H1 (cell line): ENCODE measurements around the gene TRIM21. TPM values are rescaled to one million over a fixed set of nuclear protein-coding genes. Genes with fewer than 3 reads are reported as not detected.

Experiments
- CTCF ChIA-PET: fragments of 300-600 bp; sonication (Branson Sonifier 250); formaldehyde crosslinking; loops from one replicate; lab custom pipeline; 2021; ENCODE audit not compliant: partially characterized antibody; lab: Charles Lee
- POLR2A ChIA-PET: fragments of 300-600 bp; sonication (Branson Sonifier 250); formaldehyde crosslinking; loops from one replicate; lab custom pipeline; 2021; ENCODE audit warnings: inconsistent platforms; ENCODE audit not compliant: partially characterized antibody; lab: Charles Lee
- DNase-seq, 2 experiments: peaks; one replicate each; pipeline versions ENCODE4 v3.0.0 to v3.0.0-alpha.2; 2010 to 2022; ENCODE audit warnings: low spot score in 2 of 2, low read depth in 1 of 2, mixed read lengths in 1 of 2
- FAIRE-seq: peaks from 2 replicates; lab custom pipeline; 2011; peaks lifted over from hg19 to GRCh38; lab: Jason Lieb, UNC
- H2AFZ ChIP-seq: 2 replicates; pipeline ENCODE4 v1.8.1; 2012; ENCODE audit warnings: low read length, inconsistent platforms
- H2AK5ac ChIP-seq: 2 replicates; pipeline ENCODE4 v1.6.1; 2013; ENCODE audit warnings: low read depth, low read length
- H2BK120ac ChIP-seq: replicated peaks from 2 replicates; pipeline ENCODE3; 2013; ENCODE audit warnings: low read depth, low read length, inconsistent platforms
- H2BK12ac ChIP-seq: 2 replicates; pipeline ENCODE4 v1.6.1; 2013; ENCODE audit warnings: low read depth, low read length
- H2BK15ac ChIP-seq: 2 replicates; pipeline ENCODE4 v1.6.1; 2013; ENCODE audit warnings: low read length
- H2BK20ac ChIP-seq: 2 replicates; pipeline ENCODE4 v1.6.1; 2013; ENCODE audit warnings: low read length
- H2BK5ac ChIP-seq: 2 replicates; pipeline ENCODE4 v1.6.1; 2013; ENCODE audit warnings: low read depth, low read length
- H3K14ac ChIP-seq: 2 replicates; pipeline ENCODE4 v1.6.1; 2013; ENCODE audit warnings: inconsistent platforms; ENCODE audit not compliant: insufficient read length
- H3K18ac ChIP-seq: 2 replicates; pipeline ENCODE4 v1.6.1; 2013; ENCODE audit warnings: low read length; ENCODE audit errors: extremely low read depth
- H3K23ac ChIP-seq: 2 replicates; pipeline ENCODE4 v1.6.1; 2013; ENCODE audit warnings: inconsistent platforms; ENCODE audit not compliant: insufficient read length
- H3K23me2 ChIP-seq: 2 replicates; pipeline ENCODE4 v1.6.1; 2013; ENCODE audit warnings: low read depth, low read length
- H3K27ac ChIP-seq: 2 replicates; pipeline ENCODE4 v1.6.1; 2011; ENCODE audit warnings: low read depth, low read length, inconsistent platforms
- H3K27me3 ChIP-seq, 4 experiments: replicated peaks in 1 of 4; 1 replicate in 1 of 4; 2 replicates in 3 of 4; pipeline versions ENCODE4 v1.6.1 to v1.8.1; 2011 to 2013; ENCODE audit warnings: low read length in 3 of 4, mild to moderate bottlenecking in 3 of 4, inconsistent platforms in 2 of 4, mixed read lengths in 2 of 4, moderate library complexity in 1 of 4; ENCODE audit not compliant: control insufficient read depth in 3 of 4, insufficient read depth in 3 of 4; ENCODE audit errors: extremely low read depth in 1 of 4
- H3K36me3 ChIP-seq, 4 experiments: 2 replicates each; pipeline versions ENCODE4 v1.6.1 to v1.8.1; 2011 to 2013; ENCODE audit warnings: mild to moderate bottlenecking in 4 of 4, low read length in 3 of 4, moderate library complexity in 2 of 4, control low read depth in 1 of 4, inconsistent platforms in 1 of 4; ENCODE audit not compliant: insufficient read depth in 4 of 4, control insufficient read depth in 2 of 4
- H3K4ac ChIP-seq: replicated peaks from 2 replicates; pipeline ENCODE3; 2013; ENCODE audit warnings: low read length, low read depth, mixed read lengths, inconsistent platforms; ENCODE audit not compliant: insufficient read length
- H3K4me1 ChIP-seq, 4 experiments: replicated peaks in 1 of 4; 1 replicate in 1 of 4; 2 replicates in 3 of 4; pipeline versions ENCODE4 v1.6.1 to v1.8.1; 2011 to 2013; ENCODE audit warnings: low read length in 3 of 4, inconsistent platforms in 2 of 4, mixed read lengths in 1 of 4; ENCODE audit not compliant: insufficient read depth in 4 of 4, control insufficient read depth in 3 of 4
- H3K4me2 ChIP-seq, 2 experiments: 2 replicates each; pipeline versions ENCODE4 v1.6.1 to v1.8.1; 2011 to 2013; ENCODE audit warnings: low read depth in 2 of 2, low read length in 2 of 2, control low read depth in 1 of 2, inconsistent platforms in 1 of 2, mild to moderate bottlenecking in 1 of 2; ENCODE audit not compliant: insufficient read depth in 1 of 2
- H3K4me3 ChIP-seq, 4 experiments: fragments of 200-600, 300-600 bp in 1 of 4; sonication (generic), shearing (Covaris generic), sonication (Bioruptor Twin) in 1 of 4; 2 replicates each; pipeline versions ENCODE4 v1.5.1 to v1.8.1; 2011 to 2016; ENCODE audit warnings: low read length in 4 of 4, low read depth in 3 of 4, control low read depth in 2 of 4, inconsistent platforms in 2 of 4, mild to moderate bottlenecking in 2 of 4, mixed read lengths in 1 of 4, moderate library complexity in 1 of 4; ENCODE audit not compliant: insufficient read depth in 2 of 4; ENCODE audit errors: extremely low read depth in 1 of 4
- H3K56ac ChIP-seq: replicated peaks from 2 replicates; pipeline ENCODE3; 2013; ENCODE audit warnings: low read depth, mild to moderate bottlenecking, mixed read lengths, low read length, inconsistent platforms; ENCODE audit not compliant: insufficient read length
- H3K79me1 ChIP-seq: 2 replicates; pipeline ENCODE4 v1.6.1; 2013; ENCODE audit warnings: low read depth, low read length, control low read depth
- H3K79me2 ChIP-seq, 2 experiments: 2 replicates each; pipeline versions ENCODE4 v1.6.1 to v1.8.1; 2012 to 2013; ENCODE audit warnings: low read length in 2 of 2, mild to moderate bottlenecking in 2 of 2, inconsistent platforms in 1 of 2; ENCODE audit not compliant: insufficient read depth in 2 of 2, control insufficient read depth in 1 of 2
- H3K9ac ChIP-seq, 4 experiments: replicated peaks in 1 of 4; 1 replicate in 1 of 4; 2 replicates in 3 of 4; pipeline versions ENCODE4 v1.6.1 to v1.8.1; 2011 to 2013; ENCODE audit warnings: low read depth in 3 of 4, low read length in 3 of 4, control low read depth in 2 of 4, mild to moderate bottlenecking in 2 of 4, moderate library complexity in 2 of 4, inconsistent platforms in 1 of 4; ENCODE audit errors: extremely low read depth in 1 of 4
- H3K9me3 ChIP-seq, 2 experiments: 2 replicates each; pipeline versions ENCODE4 v1.6.1 to v1.8.1; 2012 to 2013; ENCODE audit warnings: mild to moderate bottlenecking in 2 of 2, moderate library complexity in 2 of 2, control low read depth in 1 of 2, inconsistent platforms in 1 of 2, low read depth in 1 of 2, low read length in 1 of 2, mixed read lengths in 1 of 2; ENCODE audit not compliant: insufficient read depth in 2 of 2
- H4K20me1 ChIP-seq, 2 experiments: replicated peaks in 1 of 2; 2 replicates each; pipeline versions ENCODE3 to v1.8.1; 2011 to 2013; ENCODE audit warnings: inconsistent platforms in 2 of 2, low read length in 2 of 2, mild to moderate bottlenecking in 1 of 2; ENCODE audit not compliant: insufficient read depth in 2 of 2, control insufficient read depth in 1 of 2
- H4K5ac ChIP-seq: 2 replicates; pipeline ENCODE4 v1.6.1; 2013; ENCODE audit warnings: low read length, low read depth, mixed read lengths, inconsistent platforms; ENCODE audit not compliant: insufficient read length
- H4K8ac ChIP-seq: 2 replicates; pipeline ENCODE4 v1.8.0; 2013; ENCODE audit warnings: mild to moderate bottlenecking, moderate library complexity, low read length, inconsistent platforms; ENCODE audit not compliant: insufficient read depth; ENCODE audit errors: extremely low read depth
- H4K91ac ChIP-seq: replicated peaks from 2 replicates; pipeline ENCODE3; 2013; ENCODE audit warnings: low read length, mixed read lengths, inconsistent platforms; ENCODE audit not compliant: insufficient read length
- BCL11A ChIP-seq, 2 experiments: IDR thresholded peaks; one replicate each; pipeline ENCODE4 v1.6.1; 2011; ENCODE audit warnings: low read depth in 2 of 2, low read length in 2 of 2, mild to moderate bottlenecking in 2 of 2
- CHD1 ChIP-seq: IDR thresholded peaks from 2 replicates; pipeline ENCODE4 v1.6.1; 2012; ENCODE audit warnings: low read depth, low read length, improper control_type of control experiment
- EGR1 ChIP-seq: IDR thresholded peaks from 2 replicates; pipeline ENCODE4 v1.6.1; 2011; ENCODE audit warnings: low read depth, low read length, borderline replicate concordance
- SP4 ChIP-seq: IDR thresholded peaks from 2 replicates; pipeline ENCODE4 v1.6.1; 2012; ENCODE audit warnings: low read length, inconsistent platforms
- TAF7 ChIP-seq: optimal IDR thresholded peaks from 2 replicates; pipeline ENCODE3; 2011; ENCODE audit warnings: low read depth, mild to moderate bottlenecking, inconsistent platforms, low read length, moderate library complexity, borderline replicate concordance
- WGBS, 2 experiments: shearing (Covaris generic) in 1 of 2; methylation state at CpG; one replicate each; pipeline versions ENCODE4 v1.1.6 to v1.1.7; 2013 to 2015; ENCODE audit warnings: low lambda C conversion rate in 2 of 2, mixed read lengths in 2 of 2, inconsistent platforms in 1 of 2, low coverage in 1 of 2, missing lambda C conversion rate in 1 of 2; ENCODE audit not compliant: insufficient replicate concordance in 2 of 2, insufficient coverage in 1 of 2, insufficient read length in 1 of 2; ENCODE audit errors: extremely low coverage in 1 of 2, missing lambda C conversion rate in 1 of 2; 5-methylcytosine and 5-hydroxymethylcytosine counted together
- polyA plus RNA-seq, 7 experiments: library from polyadenylated mRNA; depleted of rRNA in 3 of 7; stranded (reverse) in 5 of 7; unstranded in 2 of 7; fragments of >200 nt in 5 of 7; fragments of 200-250 nt in 2 of 7; gene quantifications; 1 replicate in 5 of 7; 2 replicates in 1 of 7; 4 replicates in 1 of 7; pipeline versions ENCODE4 v1.2.1 to v1.2.3, GENCODE V29; 2011 to 2013; ENCODE audit warnings: missing spikeins in 2 of 7, mixed read lengths in 2 of 7
- total RNA-seq: library from RNA; stranded (reverse); fragmentation: NEBNext Ultra II Directional; extraction: Animal tissue kit (Norgen Biotek cat#: 25700); gene quantifications from 2 replicates; pipeline ENCODE4 v1.2.1, GENCODE V29; 2021

Gene TRIM21
- total and polyA plus RNA-seq, 2 of the 8 experiments (the other 6 are each of a cell fraction or from before 2014, with no cell fraction given): 15.6 to 16.7 TPM

- Histone ChIP-seq H3K9me3 (no peaks in the 10 kb centered on the region), H3K9ac (no peak overlapping the region), H2BK12ac (no peak overlapping the region), H3K23ac (no peak overlapping the region), H2BK120ac (no peak overlapping the region)
- TF ChIP-seq TAF7: no peak
- TF ChIP-seq CHD1: no peak
- no peak for TF ChIP-seq EGR1
- no peak for TF ChIP-seq SP4
- no peak for TF ChIP-seq BCL11A (IDR thresholded peaks at IDR 0.05; ENCODE audit: low read depth in 2 of 2, low read length in 2 of 2)
- TF ChIP-seq, all 59 proteins: peak for 0
- Histone ChIP-seq H3K4me2 (no peak overlapping the region), H3K56ac (no peak overlapping the region), H3K27me3 (no peaks in the 10 kb centered on the region), H3K79me1 (no peaks in the 10 kb centered on the region), H3K4me1 (no peaks in the 10 kb centered on the region), H2AK5ac (no peak overlapping the region), H3K36me3 (no peaks in the 10 kb centered on the region), H2AFZ (no peak overlapping the region), H2BK5ac (no peak overlapping the region), H4K91ac (no peak overlapping the region), H4K20me1 (no peaks in the 10 kb centered on the region), H3K27ac (no peak overlapping the region), H4K5ac (no peak overlapping the region), H2BK15ac (no peak overlapping the region), H4K8ac (no peak overlapping the region), H3K4me3 (no peak overlapping the region), H3K79me2 (no peaks in the 10 kb centered on the region), H3K14ac (no peak overlapping the region), H3K18ac (no peak overlapping the region), H3K23me2 (no peaks in the 10 kb centered on the region), H2BK20ac (no peak overlapping the region), H3K4ac (no peak overlapping the region)
- WGBS, 2 experiments: 92% methylated on average over 1 of the region's 1 CpG; no CpG with 5 or more reads in 1 of the 2 experiments
- FAIRE-seq (no peak), DNase-seq (no peak)
- ChIA-PET POLR2A (no interaction called here), CTCF (no interaction called here)
These were observed 23.3 kb upstream of the TRIM21 start for GRCh38 chr11:4416816-4417215.
